LNCAP (cell line): ENCODE data around the gene SH3RF3.

Source experiments
- TF ChIP-seq, protein P1 (sequence below): fragments of 450-650 bp; IDR thresholded peaks from 2 replicates; pipeline ENCODE4 v1.5.1; 2017; ENCODE audit warnings: mild to moderate bottlenecking

Gene SH3RF3

GRCh38 chr2:109295781-109296117 lies 166.7 kb downstream of the SH3RF3 start:
- TF ChIP-seq, protein P1, sequence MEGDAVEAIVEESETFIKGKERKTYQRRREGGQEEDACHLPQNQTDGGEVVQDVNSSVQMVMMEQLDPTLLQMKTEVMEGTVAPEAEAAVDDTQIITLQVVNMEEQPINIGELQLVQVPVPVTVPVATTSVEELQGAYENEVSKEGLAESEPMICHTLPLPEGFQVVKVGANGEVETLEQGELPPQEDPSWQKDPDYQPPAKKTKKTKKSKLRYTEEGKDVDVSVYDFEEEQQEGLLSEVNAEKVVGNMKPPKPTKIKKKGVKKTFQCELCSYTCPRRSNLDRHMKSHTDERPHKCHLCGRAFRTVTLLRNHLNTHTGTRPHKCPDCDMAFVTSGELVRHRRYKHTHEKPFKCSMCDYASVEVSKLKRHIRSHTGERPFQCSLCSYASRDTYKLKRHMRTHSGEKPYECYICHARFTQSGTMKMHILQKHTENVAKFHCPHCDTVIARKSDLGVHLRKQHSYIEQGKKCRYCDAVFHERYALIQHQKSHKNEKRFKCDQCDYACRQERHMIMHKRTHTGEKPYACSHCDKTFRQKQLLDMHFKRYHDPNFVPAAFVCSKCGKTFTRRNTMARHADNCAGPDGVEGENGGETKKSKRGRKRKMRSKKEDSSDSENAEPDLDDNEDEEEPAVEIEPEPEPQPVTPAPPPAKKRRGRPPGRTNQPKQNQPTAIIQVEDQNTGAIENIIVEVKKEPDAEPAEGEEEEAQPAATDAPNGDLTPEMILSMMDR, result no peak

DNA sequence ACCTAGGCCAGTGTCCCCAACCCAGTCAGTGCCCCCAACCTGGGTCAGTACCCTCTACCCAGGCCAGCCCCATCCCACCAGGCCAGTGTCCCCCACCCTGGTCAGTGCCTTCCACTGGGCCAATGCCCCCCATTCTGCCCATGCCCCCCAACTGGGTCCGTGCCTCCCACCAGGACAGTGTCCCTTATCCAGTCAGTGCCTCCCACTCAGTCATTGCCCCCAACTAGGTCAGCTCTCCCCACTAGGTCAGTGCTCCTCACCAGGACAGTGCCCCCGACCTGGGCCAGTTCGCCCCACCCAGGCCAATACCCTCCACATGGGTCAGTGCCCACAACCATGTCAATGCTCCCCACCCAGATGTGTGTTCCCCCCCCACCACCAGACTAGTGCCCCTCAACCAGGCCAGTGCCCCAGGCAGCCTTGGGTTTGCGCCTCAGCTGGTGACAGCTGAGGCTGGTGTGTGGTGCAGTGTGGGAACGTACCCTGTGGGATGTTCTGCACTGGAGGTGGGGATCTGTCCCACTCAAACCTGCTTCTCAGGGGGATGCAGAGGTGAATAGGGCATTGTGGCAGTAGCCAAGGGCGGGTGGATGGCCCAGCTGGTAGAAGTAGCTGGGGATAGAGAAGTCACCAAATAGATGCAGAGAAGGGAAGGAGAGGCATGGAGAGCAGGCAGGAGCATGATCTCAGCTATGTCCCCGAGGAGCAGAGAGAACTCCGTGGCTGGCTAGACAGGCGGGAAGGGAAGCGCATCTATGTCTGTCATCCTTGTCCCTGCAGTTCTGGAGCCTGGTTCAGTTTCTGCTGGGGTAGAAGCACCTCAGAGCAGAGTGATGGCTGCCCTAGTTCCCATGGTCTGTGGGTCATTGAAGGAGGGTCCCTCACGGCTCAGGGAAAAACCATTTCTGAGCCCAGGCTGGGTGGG lies 168.8 kb downstream of the SH3RF3 start:
- TF ChIP-seq, protein P1, result no peak

DNA sequence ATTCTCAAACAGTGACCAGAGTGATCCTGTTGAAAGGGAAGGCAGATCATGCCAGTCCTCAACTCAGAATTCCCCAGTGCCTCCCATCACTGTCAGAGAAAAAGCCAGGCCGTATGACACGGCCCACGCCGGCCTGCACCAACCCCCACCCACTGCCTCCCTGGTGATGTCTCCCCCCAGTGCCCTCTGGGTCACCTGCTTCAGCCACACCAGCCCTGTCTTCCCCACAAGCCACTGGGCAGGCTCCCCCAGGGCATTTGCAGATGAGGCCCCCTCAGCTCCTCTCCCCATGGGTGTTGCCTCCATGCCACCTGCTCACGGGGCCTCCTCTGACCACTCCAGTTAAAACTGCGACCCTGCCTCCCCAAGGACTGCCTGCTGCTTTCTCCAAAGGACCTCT lies 169.8 kb downstream of the SH3RF3 start:
- TF ChIP-seq, protein P1, result no peak

- TF ChIP-seq, protein P1, result no peak
These were observed 170.5 kb downstream of the SH3RF3 start for GRCh38 chr2:109299536-109299935.

GRCh38 chr2:109300582-109300981 lies 171.6 kb downstream of the SH3RF3 start:
- TF ChIP-seq, protein P1, result no peak

DNA sequence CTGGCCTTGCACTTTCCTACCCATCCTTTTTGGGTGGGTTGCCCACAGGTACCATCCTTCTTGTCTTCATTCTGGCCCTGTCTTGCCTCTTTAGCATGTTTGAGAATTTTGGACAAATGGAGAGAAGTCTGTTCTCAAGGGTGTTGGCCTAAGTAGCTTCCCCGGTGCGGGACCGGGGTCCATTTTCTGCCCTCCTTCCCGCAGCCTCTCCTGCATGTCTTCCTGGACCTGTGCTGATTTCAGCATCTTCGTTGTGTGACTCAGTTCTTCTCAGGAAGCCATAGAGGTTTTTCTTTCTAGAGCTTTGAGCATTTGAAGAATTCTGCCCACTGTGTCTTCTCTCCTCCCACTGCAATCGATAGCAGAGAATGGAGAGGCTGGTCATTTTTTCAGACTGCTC lies 172.7 kb downstream of the SH3RF3 start:
- TF ChIP-seq, protein P1, result no peak

DNA sequence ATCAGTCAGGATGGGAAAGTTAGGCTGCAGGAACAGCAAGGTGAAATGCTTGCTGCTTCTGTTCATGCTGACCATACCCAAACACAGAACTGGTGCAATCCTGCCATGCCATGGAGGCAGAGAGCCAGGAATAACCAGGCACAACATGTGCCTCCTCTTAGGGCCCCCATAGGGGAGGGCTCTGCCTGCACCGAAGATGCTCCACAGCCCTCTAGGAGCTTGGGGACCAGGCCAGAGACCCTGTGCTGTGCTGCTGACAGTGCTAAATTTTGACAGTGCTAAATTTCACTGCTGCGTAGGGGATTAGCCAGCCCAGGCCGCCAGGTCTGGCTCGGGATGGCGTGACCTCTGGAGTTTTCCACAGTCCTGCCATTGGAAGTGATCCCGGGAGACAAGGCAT lies 173.3 kb downstream of the SH3RF3 start:
- TF ChIP-seq, protein P1, result no peak
